PFSK-1 (cell line): ENCODE results near the gene TMEM255B.

Source experiments
- FOXP2 ChIP-seq: optimal IDR thresholded peaks from 2 replicates; pipeline ENCODE3; 2011; ENCODE audit warnings: borderline replicate concordance, control low read depth, inconsistent platforms; ENCODE audit not compliant: insufficient read depth; ENCODE audit errors: extremely low read length, extremely low read depth
- POLR2AphosphoS5 ChIP-seq: IDR thresholded peaks from 2 replicates; pipeline ENCODE4 v1.6.1; 2012; ENCODE audit warnings: low read depth, mild to moderate bottlenecking, control low read depth, low read length, moderate library complexity
- SIN3A ChIP-seq: IDR thresholded peaks from 2 replicates; pipeline ENCODE4 v1.6.1; 2012; ENCODE audit warnings: mild to moderate bottlenecking, low read length, moderate library complexity, borderline replicate concordance; ENCODE audit not compliant: insufficient read depth
- TAF1 ChIP-seq: IDR thresholded peaks from 2 replicates; pipeline ENCODE4 v1.6.1; 2012; ENCODE audit warnings: low read length, control low read depth, borderline replicate concordance; ENCODE audit not compliant: insufficient read depth
- TF ChIP-seq, protein P1 (sequence below), 2 experiments: IDR thresholded peaks; 2 replicates each; pipeline versions ENCODE4 v1.6.1 to v1.8.0; 2011 to 2012; ENCODE audit warnings: low read depth in 2 of 2, low read length in 2 of 2, control low read depth in 1 of 2, inconsistent platforms in 1 of 2, mild to moderate bottlenecking in 1 of 2, moderate library complexity in 1 of 2; ENCODE audit not compliant: insufficient read depth in 1 of 2

DNA sequence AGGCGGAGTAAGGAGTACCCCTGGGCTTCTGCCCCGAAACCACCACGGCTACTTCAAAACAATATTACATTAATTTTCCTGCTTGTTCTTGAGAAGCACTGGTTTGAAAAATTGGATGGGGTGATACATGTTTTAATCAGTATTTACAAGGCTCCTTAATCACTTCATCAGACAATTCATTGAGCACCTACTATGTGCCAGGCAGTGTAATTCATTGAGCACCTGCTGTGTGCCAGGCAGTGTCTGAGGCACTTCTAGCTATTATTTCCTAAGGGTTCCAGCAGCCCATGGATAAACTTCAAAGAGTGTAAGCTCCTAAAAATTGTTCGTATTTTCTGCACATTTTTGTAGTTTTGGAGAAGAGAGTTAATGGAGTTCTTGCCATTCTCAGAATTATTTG is 106.4 kb downstream of the TMEM255B start:
- TF ChIP-seq, protein P1, sequence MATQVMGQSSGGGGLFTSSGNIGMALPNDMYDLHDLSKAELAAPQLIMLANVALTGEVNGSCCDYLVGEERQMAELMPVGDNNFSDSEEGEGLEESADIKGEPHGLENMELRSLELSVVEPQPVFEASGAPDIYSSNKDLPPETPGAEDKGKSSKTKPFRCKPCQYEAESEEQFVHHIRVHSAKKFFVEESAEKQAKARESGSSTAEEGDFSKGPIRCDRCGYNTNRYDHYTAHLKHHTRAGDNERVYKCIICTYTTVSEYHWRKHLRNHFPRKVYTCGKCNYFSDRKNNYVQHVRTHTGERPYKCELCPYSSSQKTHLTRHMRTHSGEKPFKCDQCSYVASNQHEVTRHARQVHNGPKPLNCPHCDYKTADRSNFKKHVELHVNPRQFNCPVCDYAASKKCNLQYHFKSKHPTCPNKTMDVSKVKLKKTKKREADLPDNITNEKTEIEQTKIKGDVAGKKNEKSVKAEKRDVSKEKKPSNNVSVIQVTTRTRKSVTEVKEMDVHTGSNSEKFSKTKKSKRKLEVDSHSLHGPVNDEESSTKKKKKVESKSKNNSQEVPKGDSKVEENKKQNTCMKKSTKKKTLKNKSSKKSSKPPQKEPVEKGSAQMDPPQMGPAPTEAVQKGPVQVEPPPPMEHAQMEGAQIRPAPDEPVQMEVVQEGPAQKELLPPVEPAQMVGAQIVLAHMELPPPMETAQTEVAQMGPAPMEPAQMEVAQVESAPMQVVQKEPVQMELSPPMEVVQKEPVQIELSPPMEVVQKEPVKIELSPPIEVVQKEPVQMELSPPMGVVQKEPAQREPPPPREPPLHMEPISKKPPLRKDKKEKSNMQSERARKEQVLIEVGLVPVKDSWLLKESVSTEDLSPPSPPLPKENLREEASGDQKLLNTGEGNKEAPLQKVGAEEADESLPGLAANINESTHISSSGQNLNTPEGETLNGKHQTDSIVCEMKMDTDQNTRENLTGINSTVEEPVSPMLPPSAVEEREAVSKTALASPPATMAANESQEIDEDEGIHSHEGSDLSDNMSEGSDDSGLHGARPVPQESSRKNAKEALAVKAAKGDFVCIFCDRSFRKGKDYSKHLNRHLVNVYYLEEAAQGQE (IDR thresholded peaks at IDR 0.05; ENCODE audit: insufficient read depth in 1 of 2, low read depth in 2 of 2, low read length in 2 of 2), result no peak
- TF ChIP-seq TAF1 (no peak), POLR2AphosphoS5 (no peak), SIN3A (no peak), FOXP2 (no peak)
